Stimulated activated CD4-positive, alpha-beta T cell treated with anti-CD3 and anti-CD28 coated beads, Interleukin-1b, Interleukin-23, amount 100 ng/mL, for 4 hours (primary cell): ENCODE measurements around the gene ZSCAN16.
"Not testable (repeated sequence)": the region's sequence is repeated elsewhere in the genome, so short reads cannot be mapped to it uniquely, and the experiment has no call there.

Experiments
- DNase-seq, 2 donors: peaks; one replicate each; pipeline ENCODE4 v3.0.0-alpha.2; 2020; ENCODE audit warnings: low read depth in 2 of 2

The ZSCAN16 gene

GRCh38 chr6:28124350-28124970 lies at the start of gene ZSCAN16:
TSS of gene ZSCAN16 (plus strand) at chr6:28124609. CDS start at chr6:28125444, 835 bp downstream.
- peak; percentile 48 to 65 for DNase-seq

GRCh38 chr6:28078050-28078449 lies 46.4 kb upstream of the ZSCAN16 start:
- DNase-seq = no peak

GRCh38 chr6:28078836-28079235 lies 45.6 kb upstream of the ZSCAN16 start:
- no peak for DNase-seq

- peak in 1 of 2 donors; percentile 17 for DNase-seq
Observed at GRCh38 chr6:28080381-28080630, 44.1 kb upstream of the ZSCAN16 start, which contains the start of gene ZNF165. TSS of gene ZNF165 (plus strand) at chr6:28080568. CDS start at chr6:28085481, 4,913 bp downstream.

GRCh38 chr6:28080631-28081485 lies 43.6 kb upstream of the ZSCAN16 start:
- DNase-seq = peak; percentile 83 to 86

- DNase-seq = no peak
Observed at GRCh38 chr6:28081486-28081751, 43.0 kb upstream of the ZSCAN16 start.

GRCh38 chr6:28082939-28083338 lies 41.5 kb upstream of the ZSCAN16 start:
- DNase-seq = no peak

- DNase-seq = no peak
Observed at GRCh38 chr6:28089054-28089453, 35.4 kb upstream of the ZSCAN16 start.

- DNase-seq = no peak
Observed at GRCh38 chr6:28090917-28091586, 33.4 kb upstream of the ZSCAN16 start.

GRCh38 chr6:28102222-28102621 lies 22.2 kb upstream of the ZSCAN16 start:
- DNase-seq = not testable (repeated sequence)

- DNase-seq = not testable (repeated sequence)
Observed at GRCh38 chr6:28102699-28103098, 21.7 kb upstream of the ZSCAN16 start.

- peak; percentile 73 to 77 for DNase-seq
Observed at GRCh38 chr6:28104392-28105244, 19.8 kb upstream of the ZSCAN16 start.

GRCh38 chr6:28105245-28105639 lies 19.2 kb upstream of the ZSCAN16 start:
- DNase-seq = no peak

- no peak for DNase-seq
Observed at GRCh38 chr6:28107506-28107905, 16.9 kb upstream of the ZSCAN16 start.

GRCh38 chr6:28111964-28112363 lies 12.4 kb upstream of the ZSCAN16 start:
- DNase-seq = no peak

GRCh38 chr6:28115799-28116198 lies 8.6 kb upstream of the ZSCAN16 start:
- DNase-seq = no peak

GRCh38 chr6:28117386-28118050 lies 6.9 kb upstream of the ZSCAN16 start:
- no peak for DNase-seq

- no peak for DNase-seq
Observed at GRCh38 chr6:28118217-28118616, 6.2 kb upstream of the ZSCAN16 start.

- no peak for DNase-seq
Observed at GRCh38 chr6:28121876-28122275, 2.5 kb upstream of the ZSCAN16 start.

- DNase-seq = not testable (repeated sequence)
Observed at GRCh38 chr6:28122283-28122682, 2.1 kb upstream of the ZSCAN16 start.

GRCh38 chr6:28124971-28125353 lies 553 bp downstream of the ZSCAN16 start:
- no peak for DNase-seq

GRCh38 chr6:28125401-28125800 lies 992 bp downstream of the ZSCAN16 start:
- no peak for DNase-seq
